NK-92 (cell line): ENCODE data around the gene TANGO6.

Experiments
- DNase-seq: peaks from one replicate; lab custom pipeline; 2025; ENCODE audit not compliant: unreplicated experiment; lab: John Stamatoyannopoulos, UW

TANGO6 gene

DNA sequence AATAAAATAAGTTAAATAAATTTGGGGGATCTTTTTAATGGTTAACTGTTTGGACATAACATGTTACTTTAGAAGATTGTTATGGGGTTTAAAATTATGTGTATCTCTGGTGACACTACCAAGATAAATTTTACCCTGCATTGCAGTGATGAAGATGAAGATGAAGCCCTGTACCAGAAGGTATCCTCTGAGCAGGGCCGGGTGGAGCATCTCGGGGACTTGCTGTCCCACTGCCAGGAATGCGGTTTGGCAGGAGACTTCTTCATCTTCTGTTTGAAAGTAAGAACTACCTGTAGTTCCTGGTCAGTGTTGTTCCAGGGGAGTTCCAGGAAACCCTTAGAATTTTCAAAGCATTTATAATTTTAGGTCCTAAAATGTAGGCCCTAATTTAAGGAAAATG, 64.0 kb downstream of the TANGO6 start:
- DNase-seq = no peak

- no peak for DNase-seq
Measured at GRCh38 chr16:68907781-68908181, 64.5 kb downstream of the TANGO6 start.

DNA sequence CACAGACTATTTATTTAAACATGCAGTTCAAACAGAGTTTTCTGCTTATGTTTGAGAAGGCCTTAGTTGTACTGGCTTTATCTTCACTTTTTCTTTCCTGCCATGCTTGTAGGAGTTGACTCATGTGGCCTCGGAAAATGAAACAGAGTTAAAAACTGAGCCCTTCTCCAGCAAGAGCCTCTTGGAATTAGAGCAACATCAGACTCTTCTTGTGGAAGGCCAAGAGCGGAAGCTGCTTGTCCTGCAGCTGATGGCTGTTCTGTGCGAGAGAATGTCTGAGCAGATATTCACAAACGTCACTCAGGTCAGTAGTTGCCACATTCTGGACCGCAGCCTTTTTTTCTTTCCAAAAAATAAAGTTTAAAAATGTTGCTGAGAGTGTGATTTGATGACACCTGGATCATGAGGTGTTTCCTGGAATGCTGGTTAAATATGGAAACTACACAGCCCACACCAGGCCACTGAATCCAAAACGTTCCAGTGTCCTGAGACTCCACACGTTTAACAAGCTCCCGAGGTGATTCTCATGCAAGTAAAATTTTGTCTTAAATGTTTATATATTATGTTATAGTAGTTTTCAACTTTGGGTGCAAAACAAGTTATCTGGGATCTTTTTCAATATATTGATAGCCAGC, 65.9 kb downstream of the TANGO6 start:
- no peak for DNase-seq

- no peak for DNase-seq
Measured at GRCh38 chr16:68910051-68910450, 66.7 kb downstream of the TANGO6 start.

DNA sequence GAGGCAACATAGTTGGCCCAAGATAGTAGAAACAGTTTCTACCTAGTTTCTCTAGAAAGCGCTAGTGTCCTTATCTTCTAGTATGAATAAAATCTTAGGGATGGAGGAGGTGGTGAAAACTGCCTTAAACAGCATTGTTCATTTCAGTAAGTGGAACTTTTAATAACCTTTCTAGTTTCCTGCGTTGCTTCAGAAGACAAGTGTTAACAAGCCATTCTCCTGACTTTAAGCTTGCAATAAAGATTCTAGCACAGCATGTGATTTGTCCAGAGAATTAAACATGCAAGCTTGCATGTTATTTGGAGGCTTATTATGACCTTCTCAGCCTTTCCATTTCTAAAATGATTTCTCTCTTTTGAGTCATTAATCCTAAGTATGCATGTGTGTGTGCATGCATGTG, 72.3 kb downstream of the TANGO6 start:
- no peak for DNase-seq

DNA sequence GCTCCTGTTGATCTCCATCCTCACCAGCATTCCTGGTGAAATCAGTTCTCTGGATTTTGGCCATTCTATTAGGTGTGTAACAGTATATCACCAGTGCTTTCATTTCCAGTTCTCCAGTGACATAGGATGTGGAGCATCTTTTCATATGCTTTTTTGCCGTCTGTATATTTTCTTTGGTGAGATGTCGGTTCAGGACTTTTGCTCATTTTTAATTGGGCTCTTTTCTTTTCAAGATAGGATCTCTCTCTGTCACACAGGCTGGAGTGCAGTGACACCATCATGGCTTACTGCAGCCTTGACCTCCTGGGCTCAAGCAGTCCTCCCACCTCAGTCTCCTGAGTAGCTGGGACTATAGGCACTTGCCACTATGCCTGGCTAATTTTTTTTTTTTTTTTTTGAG, 74.2 kb downstream of the TANGO6 start:
- no peak for DNase-seq

DNA sequence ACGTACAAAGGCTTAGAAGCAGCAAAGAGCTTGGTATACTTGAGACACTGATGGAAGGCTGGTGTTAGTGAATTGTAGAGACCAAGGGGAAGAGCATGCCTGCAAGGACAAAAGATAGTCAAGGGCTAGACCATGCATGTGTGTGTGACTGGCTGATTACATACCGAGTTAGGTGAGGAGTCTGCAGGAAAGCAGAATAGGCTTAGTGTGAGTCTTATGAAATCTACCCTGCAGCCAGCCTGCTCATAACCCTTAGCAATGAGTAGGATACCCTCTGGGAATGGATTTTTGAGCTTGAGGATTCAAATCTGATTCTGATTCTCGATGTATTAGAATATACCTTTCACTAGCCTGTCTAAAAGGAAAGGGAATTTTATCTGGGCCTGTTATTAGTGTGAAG, 77.0 kb downstream of the TANGO6 start:
- DNase-seq = no peak

DNA sequence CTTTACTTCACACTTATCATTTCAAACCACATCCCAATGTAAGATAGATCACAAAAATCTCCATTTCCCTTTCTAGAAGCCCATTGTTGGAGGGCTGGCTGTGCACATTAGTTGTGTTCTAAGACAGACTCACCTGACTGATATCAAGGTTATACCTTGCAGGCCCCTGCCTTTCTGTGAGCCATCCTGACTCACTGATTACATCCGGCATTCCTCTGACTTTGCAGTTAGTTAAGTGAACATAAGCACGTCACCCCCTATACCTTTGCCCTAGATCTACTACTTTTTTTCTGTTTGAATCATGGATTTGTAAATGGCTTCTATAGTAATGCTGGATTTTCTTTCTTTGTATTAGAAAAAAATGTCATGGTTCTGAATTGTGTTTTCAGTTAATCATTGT, 78.3 kb downstream of the TANGO6 start:
- DNase-seq = no peak

DNA sequence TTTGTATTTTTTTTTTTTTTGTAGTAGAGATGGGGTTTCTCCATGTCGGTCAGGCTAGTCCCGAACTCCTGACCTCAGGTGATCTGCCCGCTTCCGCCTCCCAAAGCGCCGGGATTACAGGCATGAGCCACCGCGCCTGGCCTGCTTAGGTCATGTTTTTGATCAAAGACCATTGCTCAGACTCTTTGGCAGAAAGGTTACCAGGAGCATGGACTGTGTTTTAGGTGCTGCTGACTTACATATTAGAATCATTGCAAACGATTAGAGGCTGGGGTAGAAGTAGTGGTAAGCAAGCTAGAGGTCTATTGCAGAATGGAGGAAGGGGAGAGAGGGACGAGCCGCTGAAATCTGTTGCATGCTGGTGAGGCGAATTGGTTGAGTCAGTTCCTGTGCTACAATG, 79.8 kb downstream of the TANGO6 start:
- DNase-seq = no peak

- no peak for DNase-seq
Measured at GRCh38 chr16:68927018-68927417, 83.7 kb downstream of the TANGO6 start.

DNA sequence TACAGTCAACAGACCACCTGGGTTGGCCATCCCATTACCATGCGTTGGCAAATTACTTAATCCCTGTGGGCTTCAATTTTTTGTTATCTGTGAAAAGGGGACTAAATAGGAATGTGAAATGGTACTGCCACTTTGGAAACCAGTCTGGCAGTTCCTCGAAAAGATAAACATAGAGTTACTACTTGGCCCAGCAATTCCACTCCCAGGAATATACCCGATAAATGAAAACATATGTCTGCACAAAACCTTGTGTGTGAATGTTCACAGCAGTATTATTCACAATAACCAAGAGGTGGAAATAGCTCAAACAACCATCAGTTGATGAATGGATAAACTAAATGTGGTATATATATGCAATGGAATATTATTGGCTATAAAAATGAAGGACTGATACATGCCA, 87.9 kb downstream of the TANGO6 start:
- DNase-seq = no peak

GRCh38 chr16:68934402-68934801, 91.1 kb downstream of the TANGO6 start:
- DNase-seq = no peak

- no peak for DNase-seq
Measured at GRCh38 chr16:68935008-68935407, 91.7 kb downstream of the TANGO6 start.

- DNase-seq = no peak
Measured at GRCh38 chr16:68936736-68937631, 93.7 kb downstream of the TANGO6 start.

DNA sequence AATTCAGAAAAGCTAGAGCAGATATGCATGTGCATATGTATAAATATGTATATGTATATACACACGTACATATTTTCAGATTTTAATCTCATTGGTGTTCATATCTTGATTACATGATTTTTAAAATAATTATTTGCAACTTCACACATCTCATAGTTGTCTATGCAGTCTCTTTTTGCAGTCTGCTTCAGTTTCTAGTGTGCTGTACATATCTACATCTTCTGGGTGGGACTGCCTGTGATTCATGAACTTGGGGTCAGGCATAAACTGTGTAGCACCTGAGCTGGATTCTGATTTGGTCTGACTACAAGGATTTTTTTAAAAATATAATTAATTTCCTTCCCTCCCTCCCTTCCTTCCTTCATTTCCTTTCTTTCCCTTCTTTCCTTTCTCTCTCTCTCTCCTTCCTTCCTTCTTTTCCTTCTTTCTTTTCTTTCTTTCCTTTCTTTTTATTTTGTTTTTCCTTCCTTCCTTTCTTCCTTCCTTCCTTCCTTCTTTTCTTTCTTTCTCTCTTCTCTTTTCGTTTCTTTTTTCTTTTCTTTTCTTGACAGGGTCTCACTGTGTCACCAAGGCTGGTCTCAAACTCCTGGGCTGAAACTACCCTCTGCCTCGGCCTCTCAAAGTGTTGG, 96.5 kb downstream of the TANGO6 start:
- DNase-seq = no peak

DNA sequence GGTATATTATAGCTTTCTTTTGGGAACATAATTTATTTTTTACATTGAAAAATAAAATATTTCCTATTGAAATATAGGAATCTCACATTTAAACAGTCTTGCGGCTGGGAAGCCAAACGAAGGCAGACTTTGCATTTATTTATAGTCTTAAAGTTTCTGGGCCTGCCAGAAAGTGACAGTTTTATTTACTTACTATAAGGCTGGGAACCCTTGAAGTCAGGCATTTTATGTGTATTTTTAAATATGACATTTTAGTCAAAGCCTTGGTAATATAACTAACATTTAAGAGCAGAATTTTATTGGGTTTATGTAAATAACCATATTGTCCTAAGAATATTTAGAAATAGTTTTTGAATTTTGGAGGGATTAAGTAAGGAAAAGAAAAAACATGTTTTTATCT, 97.5 kb downstream of the TANGO6 start:
- no peak for DNase-seq

- DNase-seq = no peak
Measured at GRCh38 chr16:68943961-68944360, 100.6 kb downstream of the TANGO6 start.

- DNase-seq = no peak
Measured at GRCh38 chr16:68948230-68948910, 105.0 kb downstream of the TANGO6 start.

GRCh38 chr16:68951991-68952877, 108.9 kb downstream of the TANGO6 start:
- no peak for DNase-seq

GRCh38 chr16:68954911-68955635, 111.7 kb downstream of the TANGO6 start:
- no peak for DNase-seq
